ENCODE measurements around the gene BARHL1. TPM values are rescaled to one million over a fixed set of nuclear protein-coding genes. Genes with fewer than 3 reads are reported as not detected.
"Not testable (repeated sequence)": the region's sequence is repeated elsewhere in the genome, so short reads cannot be mapped to it uniquely, and the experiment has no call there.

Gene BARHL1
- polyA plus RNA-seq, 1 donor (not counting 4 experiments of a cell fraction or from before 2014, with no cell fraction given) = not detected

- H3K9me1 ChIP-seq (ENCODE audit: control insufficient read depth, extremely low read depth, insufficient read depth, low read length) = no peaks in the 10 kb centered on the region
- dilution Hi-C loops (cut with MboI; ENCODE audit: extremely low pct_ligation_motif_present, low sequenced_read_pairs) = no loop called here
- no peaks in the 10 kb centered on the region for H3K9me3 ChIP-seq (ENCODE audit: control insufficient read depth, low read depth, low read length)
- H4K20me1 ChIP-seq (ENCODE audit: control insufficient read depth, extremely low read depth, insufficient read depth, low read length) = no peaks in the 10 kb centered on the region
- H3K79me2 ChIP-seq (ENCODE audit: control insufficient read depth, insufficient read depth, low read length) = no peaks in the 10 kb centered on the region
- DNase-seq (ENCODE audit: low read depth, low spot score) = no peak
- H3K27ac ChIP-seq (ENCODE audit: control insufficient read depth, insufficient read depth, low read length) = no peak overlapping the region
- no peak overlapping the region for H3K9ac ChIP-seq (ENCODE audit: control insufficient read depth, extremely low read depth, insufficient read depth, low read length)
- TF ChIP-seq EZH2 (IDR thresholded peaks at IDR 0.05; ENCODE audit: low read length) (no peak), CTCF (optimal IDR thresholded peaks at IDR 0.05 in 1 of 3, IDR thresholded peaks at IDR 0.05 in 1 of 3, conservative IDR thresholded peaks at IDR 0.05 in 1 of 3; ENCODE audit: extremely low read depth in 1 of 3, insufficient read depth in 2 of 3, low read length in 3 of 3) (no peak)
- H2AFZ ChIP-seq (ENCODE audit: control insufficient read depth, low read length) = no peak overlapping the region
- FAIRE-seq = no peak
- no peaks in the 10 kb centered on the region for H3K36me3 ChIP-seq (ENCODE audit: control insufficient read depth in 2 of 2, extremely low read depth in 1 of 2, insufficient read depth in 2 of 2, low read length in 2 of 2)
- H3K4me3 ChIP-seq (ENCODE audit: control insufficient read depth in 2 of 3, extremely low read depth in 1 of 3, insufficient read depth in 2 of 3, low read depth in 1 of 3, low read length in 3 of 3) = no peak overlapping the region
- H3K4me2 ChIP-seq (ENCODE audit: control insufficient read depth, extremely low read depth, insufficient read depth, low read depth, low read length) = no peak overlapping the region
- peaks cover 47% of the 10 kb centered on the region for H3K27me3 ChIP-seq (ENCODE audit: control insufficient read depth, extremely low read depth, insufficient read depth, low read length)
- H3K4me1 ChIP-seq (ENCODE audit: control insufficient read depth, extremely low read depth, insufficient read depth, low read length) = no peaks in the 10 kb centered on the region
These were observed 20.2 kb upstream of the BARHL1 start for GRCh38 chr9:132562306-132562573.

- FAIRE-seq = no peak
- dilution Hi-C loops (cut with MboI; ENCODE audit: extremely low pct_ligation_motif_present, low sequenced_read_pairs) = no loop called here
- no peak overlapping the region for H3K27ac ChIP-seq (ENCODE audit: control insufficient read depth, insufficient read depth, low read length)
These were observed 17.9 kb upstream of the BARHL1 start for GRCh38 chr9:132564526-132564925.

GRCh38 chr9:132568787-132569186 lies 13.6 kb upstream of the BARHL1 start:
- H3K9ac ChIP-seq (ENCODE audit: control insufficient read depth, extremely low read depth, insufficient read depth, low read length); H3K79me2 ChIP-seq (ENCODE audit: control insufficient read depth, insufficient read depth, low read length); H2AFZ ChIP-seq (ENCODE audit: control insufficient read depth, low read length); H3K9me1 ChIP-seq (ENCODE audit: control insufficient read depth, extremely low read depth, insufficient read depth, low read length); H4K20me1 ChIP-seq (ENCODE audit: control insufficient read depth, extremely low read depth, insufficient read depth, low read length); H3K4me2 ChIP-seq (ENCODE audit: control insufficient read depth, extremely low read depth, insufficient read depth, low read depth, low read length); dilution Hi-C loops (cut with MboI; ENCODE audit: extremely low pct_ligation_motif_present, low sequenced_read_pairs); FAIRE-seq; H3K4me3 ChIP-seq (ENCODE audit: control insufficient read depth in 2 of 3, extremely low read depth in 1 of 3, insufficient read depth in 2 of 3, low read depth in 1 of 3, low read length in 3 of 3); H3K4me1 ChIP-seq (ENCODE audit: control insufficient read depth, extremely low read depth, insufficient read depth, low read length); H3K9me3 ChIP-seq (ENCODE audit: control insufficient read depth, low read depth, low read length); H3K36me3 ChIP-seq (ENCODE audit: control insufficient read depth in 2 of 2, extremely low read depth in 1 of 2, insufficient read depth in 2 of 2, low read length in 2 of 2); DNase-seq (ENCODE audit: low read depth, low spot score); H3K27ac ChIP-seq (ENCODE audit: control insufficient read depth, insufficient read depth, low read length): not testable (repeated sequence)
- peaks cover 23% of the 10 kb centered on the region for H3K27me3 ChIP-seq (ENCODE audit: control insufficient read depth, extremely low read depth, insufficient read depth, low read length)

More at GRCh38 chr9:132564526-132564925, 17.9 kb upstream of the BARHL1 start:
- Histone ChIP-seq H3K9ac (ENCODE audit: control insufficient read depth, extremely low read depth, insufficient read depth, low read length) (no peak overlapping the region), H3K9me3 (ENCODE audit: control insufficient read depth, low read depth, low read length) (no peaks in the 10 kb centered on the region), H3K4me2 (ENCODE audit: control insufficient read depth, extremely low read depth, insufficient read depth, low read depth, low read length) (no peak overlapping the region), H3K79me2 (ENCODE audit: control insufficient read depth, insufficient read depth, low read length) (no peaks in the 10 kb centered on the region), H3K4me1 (ENCODE audit: control insufficient read depth, extremely low read depth, insufficient read depth, low read length) (no peaks in the 10 kb centered on the region), H2AFZ (ENCODE audit: control insufficient read depth, low read length) (no peak overlapping the region), H3K27me3 (ENCODE audit: control insufficient read depth, extremely low read depth, insufficient read depth, low read length) (peaks cover 41% of the 10 kb centered on the region), H3K9me1 (ENCODE audit: control insufficient read depth, extremely low read depth, insufficient read depth, low read length) (no peaks in the 10 kb centered on the region), H4K20me1 (ENCODE audit: control insufficient read depth, extremely low read depth, insufficient read depth, low read length) (no peaks in the 10 kb centered on the region), H3K36me3 (ENCODE audit: control insufficient read depth in 2 of 2, extremely low read depth in 1 of 2, insufficient read depth in 2 of 2, low read length in 2 of 2) (no peaks in the 10 kb centered on the region), H3K4me3 (ENCODE audit: control insufficient read depth in 2 of 3, extremely low read depth in 1 of 3, insufficient read depth in 2 of 3, low read depth in 1 of 3, low read length in 3 of 3) (no peak overlapping the region)
- TF ChIP-seq EZH2 (IDR thresholded peaks at IDR 0.05; ENCODE audit: low read length) = no peak
- no peak for DNase-seq (ENCODE audit: low read depth, low spot score)
